HepG2 (cell line): ENCODE results near the gene DUS2. TPM values are rescaled to one million over a fixed set of nuclear protein-coding genes. Genes with fewer than 3 reads are reported as not detected.

Source experiments
- CCAR2 ChIP-seq: fragments of 200-400 bp; formaldehyde crosslinking; optimal IDR thresholded peaks from 2 replicates; pipeline ENCODE3; 2018; ENCODE audit warnings: low read depth, mild to moderate bottlenecking, low read length, moderate library complexity
- CENPX ChIP-seq: sonication (generic); formaldehyde crosslinking; IDR thresholded peaks from 2 replicates; pipeline ENCODE4 v1.9.0; 2021; ENCODE audit warnings: mild to moderate bottlenecking, missing genetic modification reagents, moderate library complexity
- FOXK1 ChIP-seq: sonication (generic); formaldehyde crosslinking; IDR thresholded peaks from 2 replicates; pipeline ENCODE4 v1.4.0; 2020; ENCODE audit warnings: low read depth, missing genetic modification reagents, borderline replicate concordance
- JUND ChIP-seq: sonication (generic); formaldehyde crosslinking; IDR thresholded peaks from 2 replicates; pipeline ENCODE4 v1.8.0; 2022; ENCODE audit warnings: mild to moderate bottlenecking, missing genetic modification reagents
- KLF6 ChIP-seq: IDR thresholded peaks from 2 replicates; pipeline ENCODE4 v1.8.0; 2016; ENCODE audit warnings: missing biosample characterization, missing genetic modification reagents
- MXD3 ChIP-seq: IDR thresholded peaks from 2 replicates; pipeline ENCODE4 v1.6.1; 2016; ENCODE audit warnings: mild to moderate bottlenecking, missing biosample characterization, missing genetic modification reagents
- POLR2AphosphoS5 ChIP-seq: IDR thresholded peaks from 2 replicates; pipeline ENCODE4 v1.6.1; 2012; ENCODE audit warnings: low read depth, low read length
- RARG ChIP-seq: sonication (generic); formaldehyde crosslinking; IDR thresholded peaks from 2 replicates; pipeline ENCODE4 v1.4.0; 2020; ENCODE audit warnings: low read depth, mild to moderate bottlenecking, missing genetic modification reagents
- U2AF1 ChIP-seq: fragments of 200-400 bp; formaldehyde crosslinking; optimal IDR thresholded peaks from 2 replicates; pipeline ENCODE3; 2017; ENCODE audit warnings: mild to moderate bottlenecking, low read depth, low read length
- ZFX ChIP-seq: sonication (generic); formaldehyde crosslinking; IDR thresholded peaks from 2 replicates; pipeline ENCODE4 v1.4.0; 2020; ENCODE audit warnings: mild to moderate bottlenecking, low read depth, missing genetic modification reagents, moderate library complexity
- ZNF207 ChIP-seq: fragments of 450-650 bp; IDR thresholded peaks from 2 replicates; pipeline ENCODE4 v1.6.1; 2016; ENCODE audit warnings: antibody characterized with exemption, borderline replicate concordance
- ZNF567 ChIP-seq: sonication (generic); formaldehyde crosslinking; IDR thresholded peaks from 2 replicates; pipeline ENCODE4 v1.8.1; 2023; ENCODE audit warnings: mild to moderate bottlenecking, missing genetic modification reagents, borderline replicate concordance
- ZNF652 ChIP-seq: IDR thresholded peaks from 2 replicates; pipeline ENCODE4 v1.6.1; 2016; ENCODE audit warnings: low read depth, borderline replicate concordance
- ZNF75D ChIP-seq: sonication (generic); formaldehyde crosslinking; IDR thresholded peaks from 2 replicates; pipeline ENCODE4 v1.8.1; 2023; ENCODE audit warnings: missing genetic modification reagents, mild to moderate bottlenecking, borderline replicate concordance
- ZNF883 ChIP-seq: sonication (generic); formaldehyde crosslinking; IDR thresholded peaks from 2 replicates; pipeline ENCODE4 v1.5.1; 2020; ENCODE audit warnings: mild to moderate bottlenecking, missing genetic modification reagents; ENCODE audit errors: not compliant biosample characterization
- polyA plus RNA-seq, 8 experiments: library from polyadenylated mRNA; depleted of rRNA in 3 of 8; stranded (reverse) in 7 of 8; unstranded in 1 of 8; fragments of >200 nt; fragmentation: Illumina TruSeq in 4 of 8; extraction: Trizol in 4 of 8; gene quantifications; 2 replicates each; pipeline versions ENCODE4 v1.2.1 to v1.2.3, GENCODE V29; 2011 to 2016; ENCODE audit warnings: low read depth in 4 of 8, missing spikeins in 1 of 8, mixed read lengths in 1 of 8; ENCODE audit not compliant: insufficient read depth in 1 of 8
- total RNA-seq, 5 experiments: library from RNA; depleted of rRNA; stranded (reverse); fragments of >200 nt; fragmentation: Illumina TruSeq; extraction: Trizol; gene quantifications; 2 replicates each; pipeline ENCODE4 v1.2.3, GENCODE V29; 2016; ENCODE audit warnings: low read depth in 1 of 5
- TF ChIP-seq, protein P1 (sequence below): sonication (generic); formaldehyde crosslinking; IDR thresholded peaks from 2 replicates; pipeline ENCODE4 v1.5.1; 2020; ENCODE audit warnings: missing genetic modification reagents, mild to moderate bottlenecking, borderline replicate concordance
- TF ChIP-seq, protein P2 (sequence below): sonication (generic); formaldehyde crosslinking; IDR thresholded peaks from 2 replicates; pipeline ENCODE4 v1.4.0; 2020; ENCODE audit warnings: missing genetic modification reagents
- TF ChIP-seq, protein P3 (sequence below): sonication (generic); formaldehyde crosslinking; IDR thresholded peaks from 2 replicates; pipeline ENCODE4 v1.8.0; 2022; ENCODE audit warnings: missing genetic modification reagents, low read depth, mild to moderate bottlenecking, borderline replicate concordance
- TF ChIP-seq, protein P4 (sequence below): sonication (generic); formaldehyde crosslinking; IDR thresholded peaks from 2 replicates; pipeline ENCODE4 v1.8.1; 2022; ENCODE audit warnings: mild to moderate bottlenecking, missing genetic modification reagents

Gene DUS2
- total and polyA plus RNA-seq, 2 of the 13 experiments (the other 11 are each of a cell fraction or from before 2014, with no cell fraction given), result 17.8 to 25.1 TPM

DNA sequence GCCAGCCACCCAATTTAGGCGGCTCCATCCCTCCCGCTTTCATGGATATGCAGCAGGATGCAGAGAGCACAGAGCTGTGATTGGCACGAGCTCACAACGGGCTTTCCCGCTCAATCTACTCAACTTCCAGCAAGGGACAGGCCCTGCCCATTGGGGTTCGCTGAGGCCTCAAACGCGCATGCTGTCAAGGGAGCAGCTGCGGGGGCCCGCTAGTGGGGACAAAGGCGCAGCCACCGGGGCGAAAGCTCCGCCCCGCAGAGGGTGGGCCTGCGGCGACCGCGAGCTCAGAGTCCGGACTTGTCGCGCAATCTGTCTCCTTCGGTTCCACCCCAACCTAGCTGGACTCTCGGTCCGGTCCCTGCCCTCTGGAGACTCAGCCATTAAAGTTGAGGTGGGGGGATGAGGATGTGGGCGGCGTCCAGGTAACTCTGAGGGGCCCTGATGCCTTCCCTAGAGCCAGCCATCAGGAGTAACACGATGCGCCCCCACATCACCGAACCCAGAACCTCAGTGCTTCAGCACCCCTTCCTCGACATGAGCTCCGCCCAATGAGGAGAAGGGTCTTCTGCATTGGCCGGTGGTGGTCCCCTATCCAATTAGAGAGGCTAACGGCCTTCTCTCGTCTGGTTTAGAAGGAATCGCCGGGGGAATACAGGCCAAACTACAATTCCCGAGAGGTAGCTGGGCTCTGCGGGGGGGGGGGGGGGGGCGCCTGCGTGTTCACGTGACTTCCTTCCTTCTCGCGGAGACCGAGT lies 61.6 kb downstream of the DUS2 start (continued):
- TF ChIP-seq ZNF75D (no peak), CENPX (CRISPR knock-in tag) (no peak), POLR2AphosphoS5 (peak; percentile 94), U2AF1 (peak; percentile 98), ZNF567 (peak; percentile 94; the same call in 1 of the 2 replicates), ZNF883 (CRISPR knock-in tag) (peak; percentile 95), CCAR2 (peak; percentile 16), ZFX (CRISPR knock-in tag) (peak; percentile 99), ZNF207 (no peak), MXD3 (CRISPR knock-in tag) (peak; percentile 97), ZNF652 (CRISPR knock-in tag) (peak; percentile 54; the same call in 1 of the 2 replicates), RARG (CRISPR knock-in tag) (no peak), KLF6 (CRISPR knock-in tag) (peak; percentile 96), JUND (no peak; the same call in 1 of the 2 replicates), FOXK1 (no peak; the same call in 1 of the 2 replicates)
- TF ChIP-seq, protein P1, sequence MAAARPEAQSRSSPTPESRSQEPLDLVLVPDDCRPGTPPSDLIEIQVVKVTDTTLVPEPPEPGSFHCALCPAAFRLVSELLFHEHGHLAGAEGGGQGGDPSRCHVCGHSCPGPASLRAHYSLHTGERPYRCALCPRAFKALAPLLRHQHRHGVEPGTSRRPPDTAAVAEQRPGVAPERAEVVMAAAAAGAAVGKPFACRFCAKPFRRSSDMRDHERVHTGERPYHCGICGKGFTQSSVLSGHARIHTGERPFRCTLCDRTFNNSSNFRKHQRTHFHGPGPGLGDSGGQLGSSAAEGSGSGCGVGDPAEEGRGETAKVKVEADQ (CRISPR knock-in tag), result peak; percentile 91; the same call in 1 of the 2 replicates
- TF ChIP-seq, protein P2, sequence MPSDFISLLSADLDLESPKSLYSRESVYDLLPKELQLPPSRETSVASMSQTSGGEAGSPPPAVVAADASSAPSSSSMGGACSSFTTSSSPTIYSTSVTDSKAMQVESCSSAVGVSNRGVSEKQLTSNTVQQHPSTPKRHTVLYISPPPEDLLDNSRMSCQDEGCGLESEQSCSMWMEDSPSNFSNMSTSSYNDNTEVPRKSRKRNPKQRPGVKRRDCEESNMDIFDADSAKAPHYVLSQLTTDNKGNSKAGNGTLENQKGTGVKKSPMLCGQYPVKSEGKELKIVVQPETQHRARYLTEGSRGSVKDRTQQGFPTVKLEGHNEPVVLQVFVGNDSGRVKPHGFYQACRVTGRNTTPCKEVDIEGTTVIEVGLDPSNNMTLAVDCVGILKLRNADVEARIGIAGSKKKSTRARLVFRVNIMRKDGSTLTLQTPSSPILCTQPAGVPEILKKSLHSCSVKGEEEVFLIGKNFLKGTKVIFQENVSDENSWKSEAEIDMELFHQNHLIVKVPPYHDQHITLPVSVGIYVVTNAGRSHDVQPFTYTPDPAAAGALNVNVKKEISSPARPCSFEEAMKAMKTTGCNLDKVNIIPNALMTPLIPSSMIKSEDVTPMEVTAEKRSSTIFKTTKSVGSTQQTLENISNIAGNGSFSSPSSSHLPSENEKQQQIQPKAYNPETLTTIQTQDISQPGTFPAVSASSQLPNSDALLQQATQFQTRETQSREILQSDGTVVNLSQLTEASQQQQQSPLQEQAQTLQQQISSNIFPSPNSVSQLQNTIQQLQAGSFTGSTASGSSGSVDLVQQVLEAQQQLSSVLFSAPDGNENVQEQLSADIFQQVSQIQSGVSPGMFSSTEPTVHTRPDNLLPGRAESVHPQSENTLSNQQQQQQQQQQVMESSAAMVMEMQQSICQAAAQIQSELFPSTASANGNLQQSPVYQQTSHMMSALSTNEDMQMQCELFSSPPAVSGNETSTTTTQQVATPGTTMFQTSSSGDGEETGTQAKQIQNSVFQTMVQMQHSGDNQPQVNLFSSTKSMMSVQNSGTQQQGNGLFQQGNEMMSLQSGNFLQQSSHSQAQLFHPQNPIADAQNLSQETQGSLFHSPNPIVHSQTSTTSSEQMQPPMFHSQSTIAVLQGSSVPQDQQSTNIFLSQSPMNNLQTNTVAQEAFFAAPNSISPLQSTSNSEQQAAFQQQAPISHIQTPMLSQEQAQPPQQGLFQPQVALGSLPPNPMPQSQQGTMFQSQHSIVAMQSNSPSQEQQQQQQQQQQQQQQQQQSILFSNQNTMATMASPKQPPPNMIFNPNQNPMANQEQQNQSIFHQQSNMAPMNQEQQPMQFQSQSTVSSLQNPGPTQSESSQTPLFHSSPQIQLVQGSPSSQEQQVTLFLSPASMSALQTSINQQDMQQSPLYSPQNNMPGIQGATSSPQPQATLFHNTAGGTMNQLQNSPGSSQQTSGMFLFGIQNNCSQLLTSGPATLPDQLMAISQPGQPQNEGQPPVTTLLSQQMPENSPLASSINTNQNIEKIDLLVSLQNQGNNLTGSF (CRISPR knock-in tag), result peak; percentile 93
- TF ChIP-seq, protein P3, sequence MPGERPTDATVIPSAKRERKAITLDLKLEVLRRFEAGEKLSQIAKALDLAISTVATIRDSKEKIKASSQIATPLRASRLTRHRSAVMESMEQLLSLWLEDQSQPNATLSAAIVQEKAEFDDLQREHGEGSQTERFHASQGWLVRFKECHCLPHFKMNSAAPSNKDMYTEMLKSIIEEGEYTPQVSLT, result peak; percentile 94; the same call in 1 of the 2 replicates
- TF ChIP-seq, protein P4, sequence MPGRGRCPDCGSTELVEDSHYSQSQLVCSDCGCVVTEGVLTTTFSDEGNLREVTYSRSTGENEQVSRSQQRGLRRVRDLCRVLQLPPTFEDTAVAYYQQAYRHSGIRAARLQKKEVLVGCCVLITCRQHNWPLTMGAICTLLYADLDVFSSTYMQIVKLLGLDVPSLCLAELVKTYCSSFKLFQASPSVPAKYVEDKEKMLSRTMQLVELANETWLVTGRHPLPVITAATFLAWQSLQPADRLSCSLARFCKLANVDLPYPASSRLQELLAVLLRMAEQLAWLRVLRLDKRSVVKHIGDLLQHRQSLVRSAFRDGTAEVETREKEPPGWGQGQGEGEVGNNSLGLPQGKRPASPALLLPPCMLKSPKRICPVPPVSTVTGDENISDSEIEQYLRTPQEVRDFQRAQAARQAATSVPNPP, result peak; percentile 93
